Spleen (tissue), 7 donors: Measurements from ENCODE around the gene NDUFA11.

Experiments used
- POLR2AphosphoS5 ChIP-seq, 3 donors: sonication (generic); formaldehyde crosslinking; IDR thresholded peaks; one replicate each; pipeline ENCODE4 v1.5.1; 2017; ENCODE audit warnings: antibody characterized with exemption in 3 of 3
- TF ChIP-seq, protein P1 (sequence below), 11 experiments: fragments of 200-600 bp in 7 of 11; fragments of 450-650 bp in 4 of 11; sonication (generic) in 4 of 11; IDR thresholded peaks in 8 of 11; conservative IDR thresholded peaks in 3 of 11; 1 replicate in 7 of 11; 2 replicates in 4 of 11; pipeline versions ENCODE4 v1.4.0 to v1.8.0; 2016 to 2021; ENCODE audit warnings: antibody characterized with exemption in 11 of 11, inconsistent platforms in 4 of 11, mild to moderate bottlenecking in 1 of 11
- donor health status: DM: no; HTN: no; CAD: no; lungs with moderate emphysema.
- donor health status: DM: no; HTN: no; CAD: no.
- donor health status: DM: no; HTN: no; CAD: no.

DNA sequence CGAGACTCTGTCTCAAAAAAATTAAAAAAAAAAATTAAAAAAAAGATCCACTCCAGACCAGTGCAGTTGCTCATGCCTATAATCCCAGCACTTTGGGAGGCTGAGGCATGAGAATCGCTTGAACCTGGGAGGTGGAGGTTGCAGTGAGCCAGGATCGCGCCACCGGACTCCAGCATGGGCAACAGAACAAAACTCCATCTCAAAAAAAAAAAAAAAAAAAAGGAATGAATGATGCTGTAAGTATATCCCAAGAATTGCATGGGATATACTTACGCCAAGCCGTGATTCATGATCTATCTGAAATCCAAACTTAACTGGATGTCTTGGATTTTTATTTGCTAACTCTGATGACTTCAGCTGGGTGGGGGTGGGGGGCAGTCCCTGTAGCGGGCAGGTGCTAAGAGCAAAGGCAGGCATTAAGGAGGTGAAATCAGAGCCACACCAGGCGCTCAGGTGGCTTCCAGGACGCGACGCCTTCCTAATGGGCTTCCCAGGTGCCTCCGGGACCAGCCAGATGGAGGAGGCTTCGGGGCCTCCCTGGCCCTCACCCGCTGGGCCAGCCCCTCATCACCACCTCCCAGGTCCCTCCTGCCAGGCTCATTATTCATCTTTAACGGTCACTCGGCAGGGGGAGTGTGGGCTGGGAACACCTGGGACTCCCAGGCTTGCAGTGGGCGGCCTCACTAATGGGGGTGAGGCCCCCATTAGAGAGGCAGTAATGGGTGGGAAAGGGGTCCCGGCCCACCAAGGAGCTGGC lies 21.9 kb downstream of the NDUFA11 start:
- TF ChIP-seq, protein P1, sequence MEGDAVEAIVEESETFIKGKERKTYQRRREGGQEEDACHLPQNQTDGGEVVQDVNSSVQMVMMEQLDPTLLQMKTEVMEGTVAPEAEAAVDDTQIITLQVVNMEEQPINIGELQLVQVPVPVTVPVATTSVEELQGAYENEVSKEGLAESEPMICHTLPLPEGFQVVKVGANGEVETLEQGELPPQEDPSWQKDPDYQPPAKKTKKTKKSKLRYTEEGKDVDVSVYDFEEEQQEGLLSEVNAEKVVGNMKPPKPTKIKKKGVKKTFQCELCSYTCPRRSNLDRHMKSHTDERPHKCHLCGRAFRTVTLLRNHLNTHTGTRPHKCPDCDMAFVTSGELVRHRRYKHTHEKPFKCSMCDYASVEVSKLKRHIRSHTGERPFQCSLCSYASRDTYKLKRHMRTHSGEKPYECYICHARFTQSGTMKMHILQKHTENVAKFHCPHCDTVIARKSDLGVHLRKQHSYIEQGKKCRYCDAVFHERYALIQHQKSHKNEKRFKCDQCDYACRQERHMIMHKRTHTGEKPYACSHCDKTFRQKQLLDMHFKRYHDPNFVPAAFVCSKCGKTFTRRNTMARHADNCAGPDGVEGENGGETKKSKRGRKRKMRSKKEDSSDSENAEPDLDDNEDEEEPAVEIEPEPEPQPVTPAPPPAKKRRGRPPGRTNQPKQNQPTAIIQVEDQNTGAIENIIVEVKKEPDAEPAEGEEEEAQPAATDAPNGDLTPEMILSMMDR (IDR thresholded peaks at IDR 0.05 in 8 of 11, conservative IDR thresholded peaks at IDR 0.05 in 3 of 11) = no peak
- TF ChIP-seq POLR2AphosphoS5 (IDR thresholded peaks at IDR 0.05) = no peak
